Coronary artery (tissue), 2 donors: ENCODE measurements around the gene DEUP1.

Experiments used
- DNase-seq: peaks from one replicate; pipeline ENCODE4 v3.0.0-alpha.2; 2017; ENCODE audit warnings: low spot score
- H3K27ac ChIP-seq, 2 donors: fragments of 200-600 bp; sonication (generic); one replicate each; pipeline ENCODE4 v1.5.1; 2016 to 2019
- H3K4me3 ChIP-seq: fragments of 200-600 bp; sonication (generic); 2 replicates; pipeline ENCODE4 v1.5.1; 2016; ENCODE audit warnings: mild to moderate bottlenecking, moderate library complexity
- TF ChIP-seq, protein P1 (sequence below): fragments of 200-600 bp; sonication (generic); IDR thresholded peaks from one replicate; pipeline ENCODE4 v1.5.1; 2019; ENCODE audit warnings: antibody characterized with exemption

DEUP1 gene

DNA sequence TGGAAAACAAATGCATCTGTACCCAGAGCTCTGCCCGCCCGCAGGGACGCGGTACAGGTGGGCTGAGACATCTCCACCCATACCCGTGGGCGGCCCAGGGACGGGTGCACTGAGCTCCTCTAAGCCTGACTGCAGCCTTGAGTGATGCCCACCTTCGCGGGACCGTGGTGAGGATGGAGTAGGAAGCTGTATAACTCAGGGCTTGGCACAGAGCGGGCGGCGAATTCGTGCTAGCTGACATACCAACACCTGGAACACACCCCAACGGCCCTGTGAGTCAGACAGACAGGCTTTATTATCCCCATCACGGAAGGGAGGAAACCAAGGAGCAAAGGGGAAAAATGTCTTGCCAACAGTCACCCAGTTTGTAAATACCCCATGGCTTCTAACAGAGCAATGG is 150.7 kb downstream of the DEUP1 start:
- TF ChIP-seq, protein P1, sequence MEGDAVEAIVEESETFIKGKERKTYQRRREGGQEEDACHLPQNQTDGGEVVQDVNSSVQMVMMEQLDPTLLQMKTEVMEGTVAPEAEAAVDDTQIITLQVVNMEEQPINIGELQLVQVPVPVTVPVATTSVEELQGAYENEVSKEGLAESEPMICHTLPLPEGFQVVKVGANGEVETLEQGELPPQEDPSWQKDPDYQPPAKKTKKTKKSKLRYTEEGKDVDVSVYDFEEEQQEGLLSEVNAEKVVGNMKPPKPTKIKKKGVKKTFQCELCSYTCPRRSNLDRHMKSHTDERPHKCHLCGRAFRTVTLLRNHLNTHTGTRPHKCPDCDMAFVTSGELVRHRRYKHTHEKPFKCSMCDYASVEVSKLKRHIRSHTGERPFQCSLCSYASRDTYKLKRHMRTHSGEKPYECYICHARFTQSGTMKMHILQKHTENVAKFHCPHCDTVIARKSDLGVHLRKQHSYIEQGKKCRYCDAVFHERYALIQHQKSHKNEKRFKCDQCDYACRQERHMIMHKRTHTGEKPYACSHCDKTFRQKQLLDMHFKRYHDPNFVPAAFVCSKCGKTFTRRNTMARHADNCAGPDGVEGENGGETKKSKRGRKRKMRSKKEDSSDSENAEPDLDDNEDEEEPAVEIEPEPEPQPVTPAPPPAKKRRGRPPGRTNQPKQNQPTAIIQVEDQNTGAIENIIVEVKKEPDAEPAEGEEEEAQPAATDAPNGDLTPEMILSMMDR = no peak
- no peak for DNase-seq
- Histone ChIP-seq H3K27ac (no peak overlapping the region), H3K4me3 (no peak overlapping the region)

DNA sequence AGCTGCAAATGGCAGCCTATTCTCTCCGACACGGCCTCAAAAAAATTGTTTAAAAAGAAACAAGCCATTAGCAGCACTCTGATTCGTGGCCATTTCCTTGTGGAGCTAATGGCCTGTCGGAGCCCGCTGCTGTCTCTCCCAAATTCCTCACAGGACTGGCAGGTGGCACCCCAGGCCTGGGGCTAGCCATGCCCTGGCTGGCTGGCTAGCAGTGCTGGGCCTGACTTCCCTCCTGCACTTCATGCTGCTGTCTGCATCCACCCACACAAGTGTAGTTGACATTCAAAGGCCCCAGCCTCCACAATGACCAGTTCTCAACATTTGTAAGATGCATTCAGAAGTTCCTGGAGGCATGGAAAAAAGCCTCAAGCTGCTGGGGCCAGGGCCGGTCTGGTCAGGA is 151.2 kb downstream of the DEUP1 start:
- DNase-seq = no peak
- H3K27ac ChIP-seq = no peak overlapping the region
- H3K4me3 ChIP-seq = no peak overlapping the region
- TF ChIP-seq, protein P1 = no peak

DNA sequence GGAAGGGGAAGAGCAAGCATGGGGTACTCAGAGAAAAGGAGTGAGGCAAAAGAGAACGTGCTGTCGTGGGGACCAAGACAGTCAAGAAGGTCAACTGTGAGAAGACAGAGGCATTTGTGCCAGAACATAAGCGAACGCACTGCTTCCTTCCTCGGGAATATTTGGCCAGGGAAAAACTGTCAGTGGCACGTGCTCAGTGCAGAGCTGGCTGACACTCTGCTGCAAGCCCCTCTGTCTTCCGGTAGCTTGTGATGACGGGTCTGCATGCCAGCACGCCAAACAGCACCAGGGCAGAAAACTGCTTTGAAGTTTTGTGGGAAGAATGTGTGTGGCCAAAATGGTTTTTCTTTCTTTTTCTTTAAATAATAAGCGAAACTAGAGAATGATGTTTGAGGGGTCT is 152.0 kb downstream of the DEUP1 start:
- TF ChIP-seq, protein P1 = no peak
- Histone ChIP-seq H3K4me3 (no peak overlapping the region), H3K27ac (no peak overlapping the region)
- no peak for DNase-seq

- Histone ChIP-seq H3K27ac (no peak overlapping the region), H3K4me3 (no peak overlapping the region)
- no peak for DNase-seq
- TF ChIP-seq, protein P1 = no peak
Measured at GRCh38 chr11:93484716-93485115, 154.2 kb downstream of the DEUP1 start.

DNA sequence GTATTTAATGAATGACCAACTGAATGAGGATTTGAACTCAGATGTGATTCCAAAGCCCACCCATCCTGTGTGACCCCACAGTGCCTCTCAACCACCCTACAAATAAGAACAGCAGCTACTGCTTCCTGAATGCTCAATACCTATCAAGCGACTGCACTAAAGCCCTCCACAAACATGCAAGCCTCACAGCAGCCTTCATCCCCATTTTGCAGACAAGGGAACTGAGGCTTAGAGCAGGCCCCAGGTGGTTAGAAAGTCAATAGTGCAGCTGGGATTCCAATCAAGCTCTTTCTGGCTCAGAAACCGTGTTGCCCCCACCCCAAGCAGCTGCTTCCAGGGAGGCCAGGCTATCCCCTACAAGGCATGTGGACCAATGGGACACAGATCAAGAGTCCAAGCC is 155.4 kb downstream of the DEUP1 start:
- DNase-seq = no peak
- TF ChIP-seq, protein P1 = no peak
- Histone ChIP-seq H3K27ac (no peak overlapping the region), H3K4me3 (no peak overlapping the region)

- DNase-seq = no peak
- H3K27ac ChIP-seq = no peak overlapping the region
- TF ChIP-seq, protein P1 = no peak
- H3K4me3 ChIP-seq = no peak overlapping the region
Measured at GRCh38 chr11:93487032-93487483, 156.5 kb downstream of the DEUP1 start.
